Aorta (tissue), 5 donors: ENCODE results near the gene DIPK1A. TPM values are rescaled to one million over a fixed set of nuclear protein-coding genes. Genes with fewer than 3 reads are reported as not detected.
A peak's percentile ranks its signal among the peaks of the same experiment; 100 is the strongest.

Experiments
- ATAC-seq: fragments of 200-7000 bp; cut with Tn5 transposase; one replicate; pipeline ENCODE4 v1.9.1; 2022; ENCODE audit warnings: moderate library complexity; ENCODE audit not compliant: low FRiP score
- DNase-seq, 2 donors: peaks; one replicate each; pipeline ENCODE4 v3.0.0-alpha.2; 2020
- H3K27ac ChIP-seq, 2 donors: one replicate each; pipeline ENCODE4 v1.5.1; 2013; ENCODE audit warnings: low read length in 2 of 2, mild to moderate bottlenecking in 2 of 2, moderate library complexity in 2 of 2, control low read depth in 1 of 2, inconsistent platforms in 1 of 2, low read depth in 1 of 2
- H3K27me3 ChIP-seq, 2 donors: one replicate each; pipeline ENCODE4 v1.6.1; 2013; ENCODE audit warnings: control low read depth in 1 of 2, low read length in 1 of 2, mild to moderate bottlenecking in 1 of 2, moderate library complexity in 1 of 2; ENCODE audit not compliant: insufficient read depth in 2 of 2, control insufficient read depth in 1 of 2
- H3K36me3 ChIP-seq, 2 donors: one replicate each; pipeline ENCODE4 v1.6.1; 2013; ENCODE audit warnings: control low read depth in 1 of 2, low read length in 1 of 2, mild to moderate bottlenecking in 1 of 2; ENCODE audit not compliant: insufficient read depth in 2 of 2, control insufficient read depth in 1 of 2
- H3K4me1 ChIP-seq, 2 donors: one replicate each; pipeline ENCODE4 v1.6.1; 2013; ENCODE audit warnings: low read length in 2 of 2, control low read depth in 1 of 2, mild to moderate bottlenecking in 1 of 2, moderate library complexity in 1 of 2; ENCODE audit not compliant: insufficient read depth in 2 of 2, control insufficient read depth in 1 of 2
- H3K4me3 ChIP-seq, 2 donors: one replicate each; pipeline ENCODE4 v1.5.1; 2013; ENCODE audit warnings: low read length in 2 of 2, control low read depth in 1 of 2, mild to moderate bottlenecking in 1 of 2
- H3K9me3 ChIP-seq: one replicate; pipeline ENCODE4 v1.6.1; 2013; ENCODE audit warnings: mild to moderate bottlenecking, low read length; ENCODE audit not compliant: control insufficient read depth
- WGBS, 2 donors: extraction: QIAGEN DNeasy Blood & Tissue Kit; methylation state at CpG; one replicate each; pipeline ENCODE4 v1.1.7; 2013; 5-methylcytosine and 5-hydroxymethylcytosine counted together
- intact Hi-C, 2 donors: fragments of 100-400 bp; cut with DNase I; formaldehyde crosslinking; loops; one replicate each; pipeline versions ENCODE4 v1.14.2 to v1.15.0; 2022
- polyA plus RNA-seq, 2 donors: library from polyadenylated mRNA; stranded (reverse); fragments of 200-250 nt; gene quantifications; one replicate each; pipeline ENCODE4 v1.2.3, GENCODE V29; 2013
- total RNA-seq, 2 donors: library from RNA; stranded (reverse); fragmentation: NEBNext Ultra II Directional; extraction: Animal tissue kit (Norgen Biotek cat#: 25700); gene quantifications; one replicate each; pipeline ENCODE4 v1.2.1, GENCODE V29; 2021
- donor health status: healthy with polysubstance abuse.
- donor health status: Bipolar disorder and iron deficiency.
- donor health status: DM: no; HTN: no; CAD: no.
- donor health status: DM: no; HTN: no; CAD: no.
- donor health status: DM: yes; HTN: yes; CAD: no.

The DIPK1A gene
- total and polyA plus RNA-seq, 4 donors: 4.9 to 15.9 (median 10.8) TPM

GRCh38 chr1:92832537-92833114, 128.6 kb downstream of the DIPK1A start:
- intact Hi-C loops: loop anchor here (5.0 to 10.0 kb wide), 2 partner anchors 50 to 528 kb away; no protein-coding TSS in a partner anchor
- ATAC-seq: peak; percentile 5

GRCh38 chr1:92831762-92832536, 129.3 kb downstream of the DIPK1A start, which contains the start of gene RPL5:
Gene RPL5 (plus strand): TSS chr1:92832040. CDS start chr1:92832115, 75 bp downstream.
- H3K27ac ChIP-seq: peak within 1 kb of the TSS; percentile 78 to 83
- H3K4me1 ChIP-seq: peaks cover 0 to 2% of the 10 kb centered on the region in 2 donors
- peaks cover 0 to 5% of the 10 kb centered on the region in 2 donors for H3K36me3 ChIP-seq
- intact Hi-C loops: loop anchor here (5.0 to 10.0 kb wide), 2 partner anchors 50 to 527 kb away; no protein-coding TSS in a partner anchor
- no peaks in the 10 kb centered on the region for H3K27me3 ChIP-seq
- DNase-seq (peak; percentile 97 to 99), ATAC-seq (peak; percentile 100)
- 0% methylated on average over 57 of the region's 57 CpGs for WGBS, 2 donors
- peak within 1 kb of the TSS; percentile 71 to 94 for H3K4me3 ChIP-seq
- H3K9me3 ChIP-seq: no peaks in the 10 kb centered on the region

More at GRCh38 chr1:92832537-92833114, 128.6 kb downstream of the DIPK1A start:
- Histone ChIP-seq H3K4me3 (peak overlapping the region; percentile 71 to 94), H3K27ac (peak overlapping the region; percentile 78 to 83), H3K4me1 (peaks cover 0 to 2% of the 10 kb centered on the region in 2 donors), H3K9me3 (no peaks in the 10 kb centered on the region), H3K36me3 (peaks cover 0 to 5% of the 10 kb centered on the region in 2 donors), H3K27me3 (no peaks in the 10 kb centered on the region)
- DNase-seq: no peak
- WGBS, 2 donors: 0% methylated on average over 19 of the region's 19 CpGs

GRCh38 chr1:92831368-92831761, 129.9 kb downstream of the DIPK1A start:
- Histone ChIP-seq H3K27me3 (no peaks in the 10 kb centered on the region), H3K4me3 (no peak overlapping the region), H3K36me3 (peaks cover 0 to 5% of the 10 kb centered on the region in 2 donors), H3K9me3 (no peaks in the 10 kb centered on the region), H3K27ac (no peak overlapping the region), H3K4me1 (peaks cover 0 to 2% of the 10 kb centered on the region in 2 donors)
- WGBS, 2 donors: 51 to 53% methylated on average over 4 of the region's 4 CpGs
- ATAC-seq (no peak), DNase-seq (no peak)
- intact Hi-C loops: loop anchor here (5.0 to 10.0 kb wide), 2 partner anchors 49 to 527 kb away; no protein-coding TSS in a partner anchor

GRCh38 chr1:92826792-92827191, 134.5 kb downstream of the DIPK1A start:
- no peaks in the 10 kb centered on the region for H3K27me3 ChIP-seq
- no peak overlapping the region for H3K4me3 ChIP-seq
- no peaks in the 10 kb centered on the region for H3K36me3 ChIP-seq
- H3K9me3 ChIP-seq: no peaks in the 10 kb centered on the region
- intact Hi-C loops: no loop called here
- 70 to 74% methylated on average over 5 to 6 of the region's 6 CpGs for WGBS, 2 donors
- no peaks in the 10 kb centered on the region for H3K4me1 ChIP-seq
- DNase-seq (no peak), ATAC-seq (no peak)
- no peak overlapping the region for H3K27ac ChIP-seq

- no peaks in the 10 kb centered on the region for H3K36me3 ChIP-seq
- intact Hi-C loops: no loop called here
- DNase-seq (no peak), ATAC-seq (no peak)
- H3K27ac ChIP-seq: no peak overlapping the region
- WGBS, 2 donors: 88% methylated on average over 3 of the region's 3 CpGs
- no peaks in the 10 kb centered on the region for H3K9me3 ChIP-seq
- no peaks in the 10 kb centered on the region for H3K27me3 ChIP-seq
- no peak overlapping the region for H3K4me3 ChIP-seq
- H3K4me1 ChIP-seq: no peaks in the 10 kb centered on the region
Observed at GRCh38 chr1:92822879-92823278, 138.4 kb downstream of the DIPK1A start.

- H3K27me3 ChIP-seq: no peaks in the 10 kb centered on the region
- no peak overlapping the region for H3K27ac ChIP-seq
- intact Hi-C loops: no loop called here
- ATAC-seq (no peak), DNase-seq (no peak)
- H3K9me3 ChIP-seq: no peaks in the 10 kb centered on the region
- WGBS, 2 donors: 85 to 91% methylated on average over 3 of the region's 3 CpGs
- no peaks in the 10 kb centered on the region for H3K36me3 ChIP-seq
- H3K4me1 ChIP-seq: no peaks in the 10 kb centered on the region
- H3K4me3 ChIP-seq: no peak overlapping the region
Observed at GRCh38 chr1:92820551-92820950, 140.7 kb downstream of the DIPK1A start.

- Histone ChIP-seq H3K27ac (no peak overlapping the region), H3K9me3 (no peaks in the 10 kb centered on the region), H3K4me3 (no peak overlapping the region), H3K36me3 (no peaks in the 10 kb centered on the region), H3K27me3 (no peaks in the 10 kb centered on the region), H3K4me1 (no peaks in the 10 kb centered on the region)
- intact Hi-C loops: no loop called here
- ATAC-seq: no peak
- 63 to 66% methylated on average over 3 of the region's 3 CpGs for WGBS, 2 donors
- DNase-seq: no peak
Observed at GRCh38 chr1:92820024-92820423, 141.2 kb downstream of the DIPK1A start.

GRCh38 chr1:92817986-92818764, 143.1 kb downstream of the DIPK1A start:
- H3K27me3 ChIP-seq: no peaks in the 10 kb centered on the region
- H3K4me3 ChIP-seq: no peak overlapping the region
- WGBS, 2 donors: 98% methylated on average over 3 of the region's 3 CpGs
- ATAC-seq: no peak
- H3K4me1 ChIP-seq: no peaks in the 10 kb centered on the region
- intact Hi-C loops: loop anchor here (2.0 to 10.0 kb wide), 3 partner anchors 69 to 503 kb away; no protein-coding TSS in a partner anchor
- no peaks in the 10 kb centered on the region for H3K36me3 ChIP-seq
- H3K27ac ChIP-seq: no peak overlapping the region
- no peaks in the 10 kb centered on the region for H3K9me3 ChIP-seq
- no peak for DNase-seq
